T-helper 1 cell treated with Interleukin-12 subunit alpha and Interleukin-12 subunit beta and Interleukin-4 antibody, amounts not matched to agents 30 ng/mL and 1 ng/mL, for 36 hours (primary cell): ENCODE results near the gene BRI3. TPM values are rescaled to one million over a fixed set of nuclear protein-coding genes. Genes with fewer than 3 reads are reported as not detected.

Experiments used
- intact Hi-C: fragments of 100-400 bp; cut with micrococcal nuclease; formaldehyde crosslinking; loops from one replicate; pipeline ENCODE4 v1.15.1; 2024
- total RNA-seq: library from RNA; stranded (reverse); gene quantifications from 2 replicates; pipeline ENCODE4 v1.2.3, GENCODE V29; 2022

The BRI3 gene
- 83.0 and 84.1 TPM in 2 replicates for total RNA-seq

GRCh38 chr7:98280791-98281756 is at the start of gene BRI3:
Gene BRI3 (plus strand): TSS chr7:98281686. CDS start chr7:98281796, 110 bp downstream.
- intact Hi-C loops: loop anchor here (1.0 to 2.0 kb wide), 11 partner anchors 30 to 1164 kb away; partner anchors contain the start of genes ASNS, BAIAP2L1, LMTK2 and SDHAF3

GRCh38 chr7:98232263-98232585 is 49.3 kb upstream of the BRI3 start:
- intact Hi-C loops: no loop called here

GRCh38 chr7:98232799-98233198 is 48.7 kb upstream of the BRI3 start:
- intact Hi-C loops: no loop called here

- intact Hi-C loops: no loop called here
These were observed 48.0 kb upstream of the BRI3 start for GRCh38 chr7:98233219-98234070.

- intact Hi-C loops: no loop called here
These were observed 46.9 kb upstream of the BRI3 start for GRCh38 chr7:98234429-98235147.

- intact Hi-C loops: no loop called here
These were observed 45.6 kb upstream of the BRI3 start for GRCh38 chr7:98235901-98236300.

GRCh38 chr7:98236355-98237185 is 44.9 kb upstream of the BRI3 start:
- intact Hi-C loops: no loop called here

- intact Hi-C loops: no loop called here
These were observed 43.4 kb upstream of the BRI3 start for GRCh38 chr7:98238076-98238475.

- intact Hi-C loops: no loop called here
These were observed 42.5 kb upstream of the BRI3 start for GRCh38 chr7:98238976-98239375.

- intact Hi-C loops: no loop called here
These were observed 40.4 kb upstream of the BRI3 start for GRCh38 chr7:98240961-98241673.

GRCh38 chr7:98241674-98242241 is 39.7 kb upstream of the BRI3 start:
- intact Hi-C loops: no loop called here

GRCh38 chr7:98242342-98242741 is 39.1 kb upstream of the BRI3 start:
- intact Hi-C loops: no loop called here

- intact Hi-C loops: no loop called here
These were observed 38.6 kb upstream of the BRI3 start for GRCh38 chr7:98242934-98243333.

- intact Hi-C loops: no loop called here
These were observed 36.6 kb upstream of the BRI3 start for GRCh38 chr7:98244871-98245270.

- intact Hi-C loops: no loop called here
These were observed 33.3 kb upstream of the BRI3 start for GRCh38 chr7:98248156-98248555.

GRCh38 chr7:98249106-98249505 is 32.4 kb upstream of the BRI3 start:
- intact Hi-C loops: no loop called here

- intact Hi-C loops: loop anchor here (1.0 to 10.0 kb wide), 13 partner anchors 31 to 1776 kb away; partner anchors contain the start of genes ARPC1A, ASNS, BAIAP2L1 and BHLHA15
These were observed 30.7 kb upstream of the BRI3 start for GRCh38 chr7:98250789-98251188.

- intact Hi-C loops: loop anchor here (1.0 to 10.0 kb wide), 13 partner anchors 30 to 1776 kb away; partner anchors contain the start of genes ARPC1A, ASNS, BAIAP2L1 and BHLHA15
These were observed 30.3 kb upstream of the BRI3 start for GRCh38 chr7:98251231-98251600.
